B cell (primary cell): ENCODE results near the gene ST6GAL1. TPM values are rescaled to one million over a fixed set of nuclear protein-coding genes. Genes with fewer than 3 reads are reported as not detected.

Experiments
- ATAC-seq: fragments of 200-7000 bp; cut with Tn5 transposase; one replicate; pipeline ENCODE4 v1.10.0; 2021; ENCODE audit warnings: low read depth, mild to moderate bottlenecking, moderate number of reproducible peaks, moderate library complexity
- CTCF ChIA-PET: fragments of 350-600 bp; sonication (Branson Sonifier 250); formaldehyde crosslinking; loops from one replicate; lab custom pipeline; 2021; ENCODE audit warnings: antibody characterized with exemption, inconsistent platforms; lab: Charles Lee
- POLR2A ChIA-PET: fragments of 350-600 bp; sonication (Branson Sonifier 250); formaldehyde crosslinking; loops from one replicate; lab custom pipeline; 2021; ENCODE audit warnings: antibody characterized with exemption; lab: Charles Lee
- DNase-seq: peaks from one replicate; pipeline ENCODE4 v3.0.0; 2013
- H2AFZ ChIP-seq: 2 replicates; pipeline ENCODE4 v1.6.1; 2012; ENCODE audit warnings: mild to moderate bottlenecking, low read depth, low read length; ENCODE audit not compliant: insufficient read depth, poor library complexity, severe bottlenecking
- H3K27ac ChIP-seq, 2 donors: 1 replicate in 1 of 2; 2 replicates in 1 of 2; pipeline ENCODE4 v1.5.1; 2012 to 2013; ENCODE audit warnings: low read length in 2 of 2, mild to moderate bottlenecking in 2 of 2, moderate library complexity in 1 of 2
- H3K27me3 ChIP-seq, 4 experiments: fragments of 200-600 bp in 1 of 4; sonication (generic) in 1 of 4; replicated peaks in 1 of 4; 1 replicate in 2 of 4; 2 replicates in 2 of 4; pipeline versions ENCODE4 v1.6.1 to v1.7.0; 2013 to 2016; ENCODE audit warnings: low read length in 3 of 4, mild to moderate bottlenecking in 2 of 4, mixed read lengths in 1 of 4, moderate library complexity in 1 of 4; ENCODE audit not compliant: insufficient read depth in 4 of 4, control insufficient read depth in 3 of 4; ENCODE audit errors: control extremely low read depth in 1 of 4
- H3K36me3 ChIP-seq, 2 experiments: replicated peaks in 1 of 2; 1 replicate in 1 of 2; 2 replicates in 1 of 2; pipeline versions ENCODE4 v1.6.1 to v1.7.1; 2013; ENCODE audit warnings: low read length in 1 of 2; ENCODE audit not compliant: insufficient read depth in 2 of 2, control insufficient read depth in 1 of 2; ENCODE audit errors: control extremely low read depth in 1 of 2, extremely low read depth in 1 of 2
- H3K4me1 ChIP-seq, 2 donors: fragments of 200-600 bp in 1 of 2; sonication (generic) in 1 of 2; 1 replicate in 1 of 2; 2 replicates in 1 of 2; pipeline versions ENCODE4 v1.5.1 to v1.6.1; 2013 to 2017; ENCODE audit warnings: low read length in 2 of 2; ENCODE audit not compliant: control insufficient read depth in 2 of 2, insufficient read depth in 2 of 2
- H3K4me2 ChIP-seq: replicated peaks from 2 replicates; pipeline ENCODE3; 2012; ENCODE audit warnings: mild to moderate bottlenecking, low read depth, low read length; ENCODE audit not compliant: poor library complexity, severe bottlenecking
- H3K4me3 ChIP-seq, 5 experiments: fragments of 200-600 bp in 1 of 5; sonication (generic) in 1 of 5; 1 replicate in 3 of 5; 2 replicates in 2 of 5; pipeline versions ENCODE4 v1.5.1 to v1.7.0; 2011 to 2016; ENCODE audit warnings: low read length in 4 of 5, mild to moderate bottlenecking in 4 of 5, low read depth in 2 of 5, control low read depth in 1 of 5, moderate library complexity in 1 of 5; ENCODE audit not compliant: insufficient read depth in 1 of 5; ENCODE audit errors: control extremely low read depth in 1 of 5, extremely low read depth in 1 of 5
- H3K79me2 ChIP-seq: fragments of 200-600 bp; sonication (generic); one replicate; pipeline ENCODE4 v1.6.0; 2016; ENCODE audit warnings: low read length; ENCODE audit not compliant: control insufficient read depth, insufficient read depth
- H3K9ac ChIP-seq: fragments of 200-600 bp; sonication (generic); 2 replicates; pipeline ENCODE4 v1.6.1; 2017; ENCODE audit warnings: mild to moderate bottlenecking, low read length, moderate library complexity
- H3K9me3 ChIP-seq, 3 donors: one replicate each; pipeline versions ENCODE4 v1.6.1 to v1.7.1; 2013; ENCODE audit warnings: low read length in 2 of 3; ENCODE audit not compliant: control insufficient read depth in 2 of 3, insufficient read depth in 1 of 3; ENCODE audit errors: control extremely low read depth in 1 of 3
- H4K20me1 ChIP-seq: 2 replicates; pipeline ENCODE4 v1.6.0; 2012; ENCODE audit warnings: mild to moderate bottlenecking, low read length; ENCODE audit not compliant: insufficient read depth, control insufficient read depth, poor library complexity, severe bottlenecking
- H3K27ac Mint-ChIP-seq: one replicate; pipeline ENCODE4 v1.8.0; 2021; ENCODE audit warnings: mixed read lengths
- H3K27me3 Mint-ChIP-seq: one replicate; pipeline ENCODE4 v1.8.0; 2021; ENCODE audit warnings: mixed read lengths
- H3K4me1 Mint-ChIP-seq: one replicate; pipeline ENCODE4 v1.8.0; 2021; ENCODE audit warnings: mixed read lengths
- H3K4me3 Mint-ChIP-seq: one replicate; pipeline ENCODE4 v1.8.0; 2021; ENCODE audit warnings: mixed read lengths
- H3K9me3 Mint-ChIP-seq: one replicate; pipeline ENCODE4 v1.8.0; 2022; ENCODE audit warnings: mixed read lengths; ENCODE audit not compliant: insufficient read depth
- CTCF ChIP-seq: fragments of 200-600 bp; IDR thresholded peaks from one replicate; pipeline ENCODE4 v1.8.0; 2022; ENCODE audit warnings: antibody characterized with exemption, mild to moderate bottlenecking
- EZH2 ChIP-seq: IDR thresholded peaks from 2 replicates; pipeline ENCODE4 v1.6.1; 2012; ENCODE audit warnings: borderline replicate concordance, low read depth, mild to moderate bottlenecking, moderate library complexity, low read length; ENCODE audit not compliant: insufficient read depth, poor library complexity, severe bottlenecking
- WGBS: methylation state at CpG from one replicate; pipeline ENCODE4 v1.1.5; 2013; ENCODE audit warnings: missing lambda C conversion rate; ENCODE audit not compliant: insufficient coverage; 5-methylcytosine and 5-hydroxymethylcytosine counted together
- intact Hi-C: fragments of 100-400 bp; cut with micrococcal nuclease; formaldehyde crosslinking; loops from one replicate; pipeline ENCODE4 v1.10.0; 2022
- polyA plus RNA-seq: library from polyadenylated mRNA; depleted of rRNA; stranded (reverse); fragments of >200 nt; gene quantifications from 2 replicates; pipeline ENCODE4 v1.2.3, GENCODE V29; 2012
- total RNA-seq, 2 donors: library from RNA; stranded (reverse); fragments of 120-200 nt in 1 of 2; gene quantifications; 1 replicate in 1 of 2; 2 replicates in 1 of 2; pipeline versions ENCODE4 v1.2.3 to v1.2.4, GENCODE V29; 2013 to 2022

Gene ST6GAL1
- total and polyA plus RNA-seq, 2 donors (not counting 1 experiment from before 2014, with no cell fraction given) = 174 to 563 TPM

GRCh38 chr3:187027531-187028278 is 97.4 kb downstream of the ST6GAL1 start:
- no peaks in the 10 kb centered on the region for H3K27me3 ChIP-seq
- POLR2A ChIA-PET = interaction anchor here (0.9 to 3.5 kb wide), 7 partner anchors 12 to 112 kb away, joined by 3 to 17 read pairs (median 3); partner anchors contain the start of genes RPL39L and ST6GAL1
- H3K4me1 ChIP-seq = peaks cover 87 to 95% of the 10 kb centered on the region in 2 donors
- H3K4me2 ChIP-seq = peak overlapping the region; percentile 50
- peaks cover 82% of the 10 kb centered on the region for H3K4me1 Mint-ChIP-seq
- WGBS = 61% methylated on average over 4 of the region's 8 CpGs
- ATAC-seq (peak; percentile 11), DNase-seq (peak; percentile 65)
- H3K27ac ChIP-seq = peak overlapping the region; percentile 54 to 69
- no peak overlapping the region for H2AFZ ChIP-seq
- peak overlapping the region; percentile 78 for H3K4me3 Mint-ChIP-seq
- no peaks in the 10 kb centered on the region for H3K9me3 Mint-ChIP-seq
- H3K79me2 ChIP-seq = peaks cover 86% of the 10 kb centered on the region
- intact Hi-C loops = loop anchor here (2.0 to 5.0 kb wide), 5 partner anchors 17 to 200 kb away; no protein-coding TSS in a partner anchor
- peaks cover 3 to 53% of the 10 kb centered on the region in 2 experiments for H3K36me3 ChIP-seq
- CTCF ChIA-PET = interaction anchor here (0.8 to 3.5 kb wide), 14 partner anchors 11 to 179 kb away, joined by 3 to 19 read pairs (median 5); partner anchors contain the start of gene RPL39L
- H3K27ac Mint-ChIP-seq = peak overlapping the region; percentile 80
- H3K9me3 ChIP-seq = peaks cover 0 to 3% (median 0%) of the 10 kb centered on the region in 3 donors
- TF ChIP-seq EZH2 (no peak), CTCF (no peak)
- H3K9ac ChIP-seq = peak overlapping the region; percentile 19
- H3K4me3 ChIP-seq = peak overlapping the region in 4 of 5 experiments; percentile 16 to 42 (median 31)
- H4K20me1 ChIP-seq = peaks cover 20% of the 10 kb centered on the region
- H3K27me3 Mint-ChIP-seq = no peaks in the 10 kb centered on the region
